HepG2 (cell line): ENCODE data around the gene UBL5. TPM values are rescaled to one million over a fixed set of nuclear protein-coding genes. Genes with fewer than 3 reads are reported as not detected.

ENCODE experiments used
- BHLHE40 ChIP-seq: IDR thresholded peaks from 2 replicates; pipeline ENCODE4 v1.6.1; 2011; ENCODE audit warnings: low read length, improper control_type of control experiment
- EEA1 ChIP-seq: sonication (generic); formaldehyde crosslinking; IDR thresholded peaks from 2 replicates; pipeline ENCODE4 v1.5.1; 2020; ENCODE audit warnings: mild to moderate bottlenecking, missing genetic modification reagents, borderline replicate concordance
- FIP1L1 ChIP-seq: fragments of 200-400 bp; formaldehyde crosslinking; IDR thresholded peaks from 2 replicates; pipeline ENCODE4 v1.6.1; 2018; ENCODE audit warnings: low read depth, mild to moderate bottlenecking, low read length, moderate library complexity, borderline replicate concordance; ENCODE audit not compliant: insufficient read depth
- FOXM1 ChIP-seq: sonication (generic); formaldehyde crosslinking; IDR thresholded peaks from 2 replicates; pipeline ENCODE4 v1.5.0; 2020; ENCODE audit warnings: missing genetic modification reagents
- GABPB1 ChIP-seq: IDR thresholded peaks from 2 replicates; pipeline ENCODE4 v1.6.1; 2016; ENCODE audit warnings: mild to moderate bottlenecking, missing genetic modification reagents, moderate library complexity, missing compliant biosample characterization
- KMT2A ChIP-seq: sonication (generic); formaldehyde crosslinking; IDR thresholded peaks from 2 replicates; pipeline ENCODE4 v1.4.0; 2020; ENCODE audit warnings: missing genetic modification reagents
- MAX ChIP-seq: IDR thresholded peaks from 2 replicates; pipeline ENCODE4 v1.6.1; 2012; ENCODE audit warnings: inconsistent platforms
- MAZ ChIP-seq, 2 experiments: sonication (generic) in 1 of 2; formaldehyde crosslinking in 1 of 2; IDR thresholded peaks; 2 replicates each; pipeline versions ENCODE4 v1.5.0 to v1.6.1; 2012 to 2020; ENCODE audit warnings: low read depth in 2 of 2, mild to moderate bottlenecking in 2 of 2, borderline replicate concordance in 1 of 2, improper control_type of control experiment in 1 of 2, low read length in 1 of 2, missing genetic modification reagents in 1 of 2, moderate library complexity in 1 of 2
- MIER2 ChIP-seq: IDR thresholded peaks from 2 replicates; pipeline ENCODE4 v1.6.1; 2016; ENCODE audit warnings: missing biosample characterization, missing genetic modification reagents
- RARG ChIP-seq: sonication (generic); formaldehyde crosslinking; IDR thresholded peaks from 2 replicates; pipeline ENCODE4 v1.4.0; 2020; ENCODE audit warnings: low read depth, mild to moderate bottlenecking, missing genetic modification reagents
- SAP130 ChIP-seq: IDR thresholded peaks from 2 replicates; pipeline ENCODE4 v1.6.1; 2016; ENCODE audit warnings: low read depth
- SNAI1 ChIP-seq: sonication (generic); formaldehyde crosslinking; IDR thresholded peaks from 2 replicates; pipeline ENCODE4 v1.5.0; 2020; ENCODE audit warnings: mild to moderate bottlenecking, missing genetic modification reagents, borderline replicate concordance
- SP140L ChIP-seq: sonication (generic); formaldehyde crosslinking; IDR thresholded peaks from 2 replicates; pipeline ENCODE4 v1.4.0; 2020; ENCODE audit warnings: missing genetic modification reagents, borderline replicate concordance
- SP2 ChIP-seq: sonication (generic); formaldehyde crosslinking; IDR thresholded peaks from 2 replicates; pipeline ENCODE4 v1.5.1; 2020; ENCODE audit warnings: mild to moderate bottlenecking, missing genetic modification reagents
- TAF1 ChIP-seq: sonication (generic); formaldehyde crosslinking; IDR thresholded peaks from 2 replicates; pipeline ENCODE4 v1.4.0; 2020; ENCODE audit warnings: missing genetic modification reagents
- TBL1XR1 ChIP-seq: fragments of 150-350 bp; IDR thresholded peaks from 2 replicates; pipeline ENCODE4 v1.6.1; 2014; ENCODE audit warnings: borderline replicate concordance, low read length; ENCODE audit not compliant: partially characterized antibody
- TFDP2 ChIP-seq: sonication (generic); formaldehyde crosslinking; IDR thresholded peaks from 2 replicates; pipeline ENCODE4 v1.4.0; 2020; ENCODE audit warnings: missing genetic modification reagents
- ZBTB38 ChIP-seq: sonication (generic); formaldehyde crosslinking; IDR thresholded peaks from 2 replicates; pipeline ENCODE4 v1.5.1; 2020; ENCODE audit warnings: mild to moderate bottlenecking, missing genetic modification reagents
- ZBTB42 ChIP-seq: sonication (generic); formaldehyde crosslinking; IDR thresholded peaks from 2 replicates; pipeline ENCODE4 v1.5.0; 2020; ENCODE audit warnings: mild to moderate bottlenecking, missing genetic modification reagents
- ZFP90 ChIP-seq: sonication (generic); formaldehyde crosslinking; IDR thresholded peaks from 2 replicates; pipeline ENCODE4 v1.8.0; 2022; ENCODE audit warnings: missing genetic modification reagents, mild to moderate bottlenecking, inconsistent platforms, borderline replicate concordance
- ZNF256 ChIP-seq: sonication (generic); formaldehyde crosslinking; conservative IDR thresholded peaks from 2 replicates; pipeline ENCODE4 v1.4.0; 2020; ENCODE audit warnings: missing genetic modification reagents
- ZNF333 ChIP-seq: sonication (generic); formaldehyde crosslinking; IDR thresholded peaks from 2 replicates; pipeline ENCODE4 v1.4.0; 2020; ENCODE audit warnings: mild to moderate bottlenecking, missing genetic modification reagents, borderline replicate concordance
- ZNF549 ChIP-seq: sonication (generic); formaldehyde crosslinking; IDR thresholded peaks from 2 replicates; pipeline ENCODE4 v1.5.0; 2020; ENCODE audit warnings: missing genetic modification reagents
- ZNF563 ChIP-seq: sonication (generic); formaldehyde crosslinking; IDR thresholded peaks from 2 replicates; pipeline ENCODE4 v1.8.0; 2022; ENCODE audit warnings: mild to moderate bottlenecking, moderate library complexity, missing genetic modification reagents
- ZNF652 ChIP-seq: IDR thresholded peaks from 2 replicates; pipeline ENCODE4 v1.6.1; 2016; ENCODE audit warnings: low read depth, borderline replicate concordance
- ZNF749 ChIP-seq: sonication (generic); formaldehyde crosslinking; IDR thresholded peaks from 2 replicates; pipeline ENCODE4 v1.8.0; 2022; ENCODE audit warnings: mild to moderate bottlenecking, missing genetic modification reagents, moderate library complexity, borderline replicate concordance
- ZNF776 ChIP-seq: sonication (generic); formaldehyde crosslinking; IDR thresholded peaks from 2 replicates; pipeline ENCODE4 v1.4.0; 2020; ENCODE audit warnings: mild to moderate bottlenecking, missing genetic modification reagents
- ZSCAN25 ChIP-seq: sonication (generic); formaldehyde crosslinking; IDR thresholded peaks from 2 replicates; pipeline ENCODE4 v1.8.0; 2022; ENCODE audit warnings: mild to moderate bottlenecking, missing genetic modification reagents
- polyA plus RNA-seq, 8 experiments: library from polyadenylated mRNA; depleted of rRNA in 3 of 8; stranded (reverse) in 7 of 8; unstranded in 1 of 8; fragments of >200 nt; fragmentation: Illumina TruSeq in 4 of 8; extraction: Trizol in 4 of 8; gene quantifications; 2 replicates each; pipeline versions ENCODE4 v1.2.1 to v1.2.3, GENCODE V29; 2011 to 2016; ENCODE audit warnings: low read depth in 4 of 8, missing spikeins in 1 of 8, mixed read lengths in 1 of 8; ENCODE audit not compliant: insufficient read depth in 1 of 8
- total RNA-seq, 5 experiments: library from RNA; depleted of rRNA; stranded (reverse); fragments of >200 nt; fragmentation: Illumina TruSeq; extraction: Trizol; gene quantifications; 2 replicates each; pipeline ENCODE4 v1.2.3, GENCODE V29; 2016; ENCODE audit warnings: low read depth in 1 of 5
- TF ChIP-seq, protein P1 (sequence below): sonication (generic); formaldehyde crosslinking; IDR thresholded peaks from 2 replicates; pipeline ENCODE4 v1.4.0; 2020; ENCODE audit warnings: missing genetic modification reagents

The UBL5 gene
- total and polyA plus RNA-seq, 2 of the 13 experiments (the other 11 are each of a cell fraction or from before 2014, with no cell fraction given) = 373 to 487 TPM

DNA sequence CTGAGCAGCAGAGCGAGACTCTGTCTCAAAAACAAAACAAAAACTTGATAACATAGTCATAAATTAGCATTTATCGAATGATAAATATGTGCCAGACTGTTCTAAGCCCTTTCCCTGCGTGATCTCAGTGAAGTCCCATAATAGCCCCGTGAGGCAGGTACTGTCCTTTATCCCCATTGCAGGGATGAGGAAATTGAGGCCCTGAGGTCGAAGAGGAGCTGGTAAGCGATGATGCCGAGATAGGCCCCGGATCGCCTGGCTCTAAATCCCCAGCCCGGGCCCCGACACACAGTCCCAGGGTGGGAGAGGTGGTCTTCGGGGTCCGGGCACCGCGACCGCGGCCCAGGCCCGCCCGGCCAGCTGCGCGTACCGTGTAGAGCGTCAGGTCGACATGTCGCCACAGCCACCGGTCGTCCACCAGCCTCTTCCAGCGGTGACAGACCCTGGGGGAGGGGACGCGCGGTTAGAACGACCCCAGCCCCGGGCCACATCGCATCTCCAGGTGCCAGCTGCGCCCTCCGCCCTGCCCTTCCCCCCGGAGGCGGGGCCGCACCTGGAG is 9.5 kb upstream of the UBL5 start (continued):
- no peak for TF ChIP-seq ZBTB38 (CRISPR knock-in tag)
- no peak for TF ChIP-seq FIP1L1
- TF ChIP-seq TAF1 = no peak
- TF ChIP-seq, protein P1, sequence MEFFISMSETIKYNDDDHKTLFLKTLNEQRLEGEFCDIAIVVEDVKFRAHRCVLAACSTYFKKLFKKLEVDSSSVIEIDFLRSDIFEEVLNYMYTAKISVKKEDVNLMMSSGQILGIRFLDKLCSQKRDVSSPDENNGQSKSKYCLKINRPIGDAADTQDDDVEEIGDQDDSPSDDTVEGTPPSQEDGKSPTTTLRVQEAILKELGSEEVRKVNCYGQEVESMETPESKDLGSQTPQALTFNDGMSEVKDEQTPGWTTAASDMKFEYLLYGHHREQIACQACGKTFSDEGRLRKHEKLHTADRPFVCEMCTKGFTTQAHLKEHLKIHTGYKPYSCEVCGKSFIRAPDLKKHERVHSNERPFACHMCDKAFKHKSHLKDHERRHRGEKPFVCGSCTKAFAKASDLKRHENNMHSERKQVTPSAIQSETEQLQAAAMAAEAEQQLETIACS (CRISPR knock-in tag) = no peak
- no peak for TF ChIP-seq GABPB1 (CRISPR knock-in tag)
- TF ChIP-seq ZNF333 (CRISPR knock-in tag) = no peak
- no peak for TF ChIP-seq MIER2 (CRISPR knock-in tag)
- TF ChIP-seq ZNF563 (CRISPR knock-in tag) = peak; percentile 57; the same call in 1 of the 2 replicates
- TF ChIP-seq SP2 = no peak
- no peak for TF ChIP-seq SAP130 (CRISPR knock-in tag)
- TF ChIP-seq KMT2A = peak; percentile 70; the same call in 1 of the 2 replicates
- TF ChIP-seq ZBTB42 (CRISPR knock-in tag) = 0 out of 2 replicates have a peak, but pooled peaks have one; percentile 87
- no peak for TF ChIP-seq BHLHE40
- TF ChIP-seq ZNF256 (CRISPR knock-in tag) = 0 out of 2 replicates have a peak, but pooled peaks have one; percentile 41
- no peak for TF ChIP-seq RARG (CRISPR knock-in tag)
- TF ChIP-seq ZNF652 = no peak
- no peak for TF ChIP-seq MAZ (IDR thresholded peaks at IDR 0.05; ENCODE audit: borderline replicate concordance, low read depth, low read length)
- no peak for TF ChIP-seq MAZ (CRISPR knock-in tag; IDR thresholded peaks at IDR 0.05; ENCODE audit: low read depth)
- TF ChIP-seq TBL1XR1 = no peak
- no peak for TF ChIP-seq SP140L (CRISPR knock-in tag)
- no peak for TF ChIP-seq ZNF749
- TF ChIP-seq TFDP2 = no peak
- TF ChIP-seq ZNF549 (CRISPR knock-in tag) = no peak
- TF ChIP-seq ZNF776 = peak; percentile 54; the same call in 1 of the 2 replicates
- TF ChIP-seq MAX = no peak
- no peak for TF ChIP-seq ZSCAN25
- TF ChIP-seq EEA1 = peak; percentile 52; the same call in 1 of the 2 replicates
- TF ChIP-seq SNAI1 = peak; percentile 87; the same call in 1 of the 2 replicates
- no peak for TF ChIP-seq FOXM1
- 0 out of 2 replicates have a peak, but pooled peaks have one; percentile 71 for TF ChIP-seq ZFP90 (CRISPR knock-in tag)
